Measurements from ENCODE around the gene GDF2. TPM values are rescaled to one million over a fixed set of nuclear protein-coding genes. Genes with fewer than 3 reads are reported as not detected.

Gene GDF2
- total RNA-seq, 2 donors from 2014 or later, result 0.16 TPM; not detected in 1

- Histone ChIP-seq H3K9me3 (no peaks in the 10 kb centered on the region), H3K36me3 (no peaks in the 10 kb centered on the region), H3K27ac (no peak overlapping the region), H3K27me3 (no peaks in the 10 kb centered on the region), H3K4me3 (no peak overlapping the region), H3K4me1 (peaks cover 0 to under 1% of the 10 kb centered on the region in 2 donors)
- no peak for TF ChIP-seq CTCF (IDR thresholded peaks at IDR 0.05)
- no peak for DNase-seq (ENCODE audit: low spot score)
These were observed 47.1 kb downstream of the GDF2 start for GRCh38 chr10:47369251-47369894.

- no peak overlapping the region for H3K27ac ChIP-seq
- DNase-seq (ENCODE audit: low spot score), result no peak
- peaks cover 0 to 6% of the 10 kb centered on the region in 2 donors for H3K4me1 ChIP-seq
- no peaks in the 10 kb centered on the region for H3K27me3 ChIP-seq
- TF ChIP-seq CTCF (IDR thresholded peaks at IDR 0.05), result no peak
- H3K9me3 ChIP-seq, result no peaks in the 10 kb centered on the region
- H3K36me3 ChIP-seq, result no peaks in the 10 kb centered on the region
- no peak overlapping the region for H3K4me3 ChIP-seq
These were observed 47.9 kb downstream of the GDF2 start for GRCh38 chr10:47370015-47370767.

GRCh38 chr10:47370878-47371277 is 48.6 kb downstream of the GDF2 start:
- peak; percentile 46 for DNase-seq (ENCODE audit: low spot score)
- Histone ChIP-seq H3K36me3 (no peaks in the 10 kb centered on the region), H3K4me1 (peaks cover 0 to 6% of the 10 kb centered on the region in 2 donors), H3K27ac (no peak overlapping the region), H3K4me3 (no peak overlapping the region), H3K9me3 (no peaks in the 10 kb centered on the region), H3K27me3 (no peaks in the 10 kb centered on the region)
- TF ChIP-seq CTCF (IDR thresholded peaks at IDR 0.05), result no peak

GRCh38 chr10:47371629-47372485 is 49.6 kb downstream of the GDF2 start:
- peak; percentile 43 for DNase-seq (ENCODE audit: low spot score)
- Histone ChIP-seq H3K9me3 (no peaks in the 10 kb centered on the region), H3K27me3 (no peaks in the 10 kb centered on the region), H3K36me3 (no peaks in the 10 kb centered on the region), H3K27ac (no peak overlapping the region), H3K4me3 (no peak overlapping the region), H3K4me1 (peaks cover 0 to 6% of the 10 kb centered on the region in 2 donors)
- no peak for TF ChIP-seq CTCF (IDR thresholded peaks at IDR 0.05)

- Histone ChIP-seq H3K9me3 (no peaks in the 10 kb centered on the region), H3K27ac (no peak overlapping the region), H3K36me3 (no peaks in the 10 kb centered on the region), H3K4me1 (peaks cover 0 to 6% of the 10 kb centered on the region in 2 donors), H3K4me3 (no peak overlapping the region), H3K27me3 (no peaks in the 10 kb centered on the region)
- TF ChIP-seq CTCF (IDR thresholded peaks at IDR 0.05), result no peak
- DNase-seq (ENCODE audit: low spot score), result peak; percentile 47
These were observed 50.5 kb downstream of the GDF2 start for GRCh38 chr10:47372726-47373125.

Measured in right atrium auricular region (tissue), 2 donors.